Liver (tissue), 3 donors: ENCODE results near the gene CNFN.

Experiments used
- GABPA ChIP-seq, 2 donors: IDR thresholded peaks in 1 of 2; conservative IDR thresholded peaks in 1 of 2; 2 replicates each; pipeline ENCODE4 v1.6.1; 2016; ENCODE audit warnings: antibody characterized with exemption in 2 of 2, mild to moderate bottlenecking in 1 of 2, moderate library complexity in 1 of 2
- RAD21 ChIP-seq, 2 donors: IDR thresholded peaks; 2 replicates each; pipeline ENCODE4 v1.6.1; 2016; ENCODE audit warnings: antibody characterized with exemption in 2 of 2, mild to moderate bottlenecking in 2 of 2
- SP1 ChIP-seq: IDR thresholded peaks from 2 replicates; pipeline ENCODE4 v1.6.1; 2018; ENCODE audit warnings: antibody characterized with exemption, mild to moderate bottlenecking
- TF ChIP-seq, protein P1 (sequence below): IDR thresholded peaks from 2 replicates; pipeline ENCODE4 v1.6.1; 2016; ENCODE audit warnings: antibody characterized with exemption
- TF ChIP-seq, protein P2 (sequence below): fragments of 150-350 bp; IDR thresholded peaks from 2 replicates; pipeline ENCODE4 v1.5.1; 2017; ENCODE audit warnings: improper control_type of control experiment, low read depth, low read length; ENCODE audit not compliant: missing input control
- TF ChIP-seq, protein P3 (sequence below): IDR thresholded peaks from 2 replicates; pipeline ENCODE4 v1.6.1; 2016; ENCODE audit warnings: antibody characterized with exemption, mild to moderate bottlenecking
- TF ChIP-seq, protein P4 (sequence below): IDR thresholded peaks from 2 replicates; pipeline ENCODE4 v1.6.1; 2016; ENCODE audit warnings: antibody characterized with exemption
- TF ChIP-seq, protein P5 (sequence below): IDR thresholded peaks from 2 replicates; pipeline ENCODE4 v1.6.1; 2016; ENCODE audit warnings: antibody characterized with exemption
- donor health status: healthy.
- donor health status: healthy.

DNA sequence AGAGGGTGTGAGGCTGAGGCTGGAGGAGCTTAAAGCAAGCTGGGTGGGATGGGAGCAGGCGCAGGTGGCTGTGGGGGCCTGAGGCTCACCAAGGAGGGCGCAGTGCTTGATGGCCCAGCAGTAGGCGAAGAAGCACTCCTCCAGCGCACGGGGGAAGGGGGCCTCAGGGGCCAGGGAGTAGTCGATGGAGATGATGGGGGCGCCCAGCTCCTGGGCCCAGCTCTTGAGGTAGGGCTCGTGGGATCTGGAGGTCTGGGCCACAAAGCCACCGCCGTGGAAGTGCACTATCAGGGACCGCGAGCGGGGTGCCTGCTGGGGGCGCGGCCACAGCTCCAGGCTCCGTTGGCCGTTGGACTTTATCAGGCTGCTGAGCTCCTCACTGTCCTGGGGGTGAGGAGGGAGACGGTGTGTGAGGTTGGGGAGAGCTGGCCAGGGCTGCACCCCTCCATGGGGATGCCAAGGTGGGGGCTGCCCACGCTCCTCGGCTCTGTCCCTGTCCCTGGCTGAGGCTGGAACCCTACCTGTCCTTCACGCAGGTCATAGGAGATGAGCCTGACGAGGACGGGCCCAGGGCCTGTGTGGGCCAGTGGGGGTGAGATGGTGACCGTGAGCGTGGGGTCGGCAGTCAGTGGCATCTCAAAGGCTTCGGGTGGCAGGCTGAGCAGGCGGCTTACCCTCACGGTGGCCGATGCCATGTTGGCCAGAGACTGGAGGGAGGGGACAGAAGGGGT, 17.2 kb upstream of the CNFN start:
- TF ChIP-seq, protein P1, sequence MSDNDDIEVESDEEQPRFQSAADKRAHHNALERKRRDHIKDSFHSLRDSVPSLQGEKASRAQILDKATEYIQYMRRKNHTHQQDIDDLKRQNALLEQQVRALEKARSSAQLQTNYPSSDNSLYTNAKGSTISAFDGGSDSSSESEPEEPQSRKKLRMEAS, result no peak
- TF ChIP-seq, protein P2, sequence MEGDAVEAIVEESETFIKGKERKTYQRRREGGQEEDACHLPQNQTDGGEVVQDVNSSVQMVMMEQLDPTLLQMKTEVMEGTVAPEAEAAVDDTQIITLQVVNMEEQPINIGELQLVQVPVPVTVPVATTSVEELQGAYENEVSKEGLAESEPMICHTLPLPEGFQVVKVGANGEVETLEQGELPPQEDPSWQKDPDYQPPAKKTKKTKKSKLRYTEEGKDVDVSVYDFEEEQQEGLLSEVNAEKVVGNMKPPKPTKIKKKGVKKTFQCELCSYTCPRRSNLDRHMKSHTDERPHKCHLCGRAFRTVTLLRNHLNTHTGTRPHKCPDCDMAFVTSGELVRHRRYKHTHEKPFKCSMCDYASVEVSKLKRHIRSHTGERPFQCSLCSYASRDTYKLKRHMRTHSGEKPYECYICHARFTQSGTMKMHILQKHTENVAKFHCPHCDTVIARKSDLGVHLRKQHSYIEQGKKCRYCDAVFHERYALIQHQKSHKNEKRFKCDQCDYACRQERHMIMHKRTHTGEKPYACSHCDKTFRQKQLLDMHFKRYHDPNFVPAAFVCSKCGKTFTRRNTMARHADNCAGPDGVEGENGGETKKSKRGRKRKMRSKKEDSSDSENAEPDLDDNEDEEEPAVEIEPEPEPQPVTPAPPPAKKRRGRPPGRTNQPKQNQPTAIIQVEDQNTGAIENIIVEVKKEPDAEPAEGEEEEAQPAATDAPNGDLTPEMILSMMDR, result no peak
- no peak for TF ChIP-seq GABPA (IDR thresholded peaks at IDR 0.05 in 1 of 2, conservative IDR thresholded peaks at IDR 0.05 in 1 of 2)
- TF ChIP-seq, protein P3, sequence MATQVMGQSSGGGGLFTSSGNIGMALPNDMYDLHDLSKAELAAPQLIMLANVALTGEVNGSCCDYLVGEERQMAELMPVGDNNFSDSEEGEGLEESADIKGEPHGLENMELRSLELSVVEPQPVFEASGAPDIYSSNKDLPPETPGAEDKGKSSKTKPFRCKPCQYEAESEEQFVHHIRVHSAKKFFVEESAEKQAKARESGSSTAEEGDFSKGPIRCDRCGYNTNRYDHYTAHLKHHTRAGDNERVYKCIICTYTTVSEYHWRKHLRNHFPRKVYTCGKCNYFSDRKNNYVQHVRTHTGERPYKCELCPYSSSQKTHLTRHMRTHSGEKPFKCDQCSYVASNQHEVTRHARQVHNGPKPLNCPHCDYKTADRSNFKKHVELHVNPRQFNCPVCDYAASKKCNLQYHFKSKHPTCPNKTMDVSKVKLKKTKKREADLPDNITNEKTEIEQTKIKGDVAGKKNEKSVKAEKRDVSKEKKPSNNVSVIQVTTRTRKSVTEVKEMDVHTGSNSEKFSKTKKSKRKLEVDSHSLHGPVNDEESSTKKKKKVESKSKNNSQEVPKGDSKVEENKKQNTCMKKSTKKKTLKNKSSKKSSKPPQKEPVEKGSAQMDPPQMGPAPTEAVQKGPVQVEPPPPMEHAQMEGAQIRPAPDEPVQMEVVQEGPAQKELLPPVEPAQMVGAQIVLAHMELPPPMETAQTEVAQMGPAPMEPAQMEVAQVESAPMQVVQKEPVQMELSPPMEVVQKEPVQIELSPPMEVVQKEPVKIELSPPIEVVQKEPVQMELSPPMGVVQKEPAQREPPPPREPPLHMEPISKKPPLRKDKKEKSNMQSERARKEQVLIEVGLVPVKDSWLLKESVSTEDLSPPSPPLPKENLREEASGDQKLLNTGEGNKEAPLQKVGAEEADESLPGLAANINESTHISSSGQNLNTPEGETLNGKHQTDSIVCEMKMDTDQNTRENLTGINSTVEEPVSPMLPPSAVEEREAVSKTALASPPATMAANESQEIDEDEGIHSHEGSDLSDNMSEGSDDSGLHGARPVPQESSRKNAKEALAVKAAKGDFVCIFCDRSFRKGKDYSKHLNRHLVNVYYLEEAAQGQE, result no peak
- TF ChIP-seq RAD21 (IDR thresholded peaks at IDR 0.05), result no peak
- TF ChIP-seq, protein P4, sequence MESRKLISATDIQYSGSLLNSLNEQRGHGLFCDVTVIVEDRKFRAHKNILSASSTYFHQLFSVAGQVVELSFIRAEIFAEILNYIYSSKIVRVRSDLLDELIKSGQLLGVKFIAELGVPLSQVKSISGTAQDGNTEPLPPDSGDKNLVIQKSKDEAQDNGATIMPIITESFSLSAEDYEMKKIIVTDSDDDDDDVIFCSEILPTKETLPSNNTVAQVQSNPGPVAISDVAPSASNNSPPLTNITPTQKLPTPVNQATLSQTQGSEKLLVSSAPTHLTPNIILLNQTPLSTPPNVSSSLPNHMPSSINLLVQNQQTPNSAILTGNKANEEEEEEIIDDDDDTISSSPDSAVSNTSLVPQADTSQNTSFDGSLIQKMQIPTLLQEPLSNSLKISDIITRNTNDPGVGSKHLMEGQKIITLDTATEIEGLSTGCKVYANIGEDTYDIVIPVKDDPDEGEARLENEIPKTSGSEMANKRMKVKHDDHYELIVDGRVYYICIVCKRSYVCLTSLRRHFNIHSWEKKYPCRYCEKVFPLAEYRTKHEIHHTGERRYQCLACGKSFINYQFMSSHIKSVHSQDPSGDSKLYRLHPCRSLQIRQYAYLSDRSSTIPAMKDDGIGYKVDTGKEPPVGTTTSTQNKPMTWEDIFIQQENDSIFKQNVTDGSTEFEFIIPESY, result no peak
- TF ChIP-seq SP1, result no peak
- TF ChIP-seq, protein P5, sequence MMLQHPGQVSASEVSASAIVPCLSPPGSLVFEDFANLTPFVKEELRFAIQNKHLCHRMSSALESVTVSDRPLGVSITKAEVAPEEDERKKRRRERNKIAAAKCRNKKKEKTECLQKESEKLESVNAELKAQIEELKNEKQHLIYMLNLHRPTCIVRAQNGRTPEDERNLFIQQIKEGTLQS, result no peak
